Ecto neural progenitor cell (in vitro differentiated cells): Measurements from ENCODE around the gene POMGNT2.
A peak's percentile ranks its signal among the peaks of the same experiment; 100 is the strongest.

Source experiments
- DNase-seq: peaks from one replicate; pipeline ENCODE4 v3.0.0-alpha.2; 2018; ENCODE audit warnings: low spot score

Gene POMGNT2

DNA sequence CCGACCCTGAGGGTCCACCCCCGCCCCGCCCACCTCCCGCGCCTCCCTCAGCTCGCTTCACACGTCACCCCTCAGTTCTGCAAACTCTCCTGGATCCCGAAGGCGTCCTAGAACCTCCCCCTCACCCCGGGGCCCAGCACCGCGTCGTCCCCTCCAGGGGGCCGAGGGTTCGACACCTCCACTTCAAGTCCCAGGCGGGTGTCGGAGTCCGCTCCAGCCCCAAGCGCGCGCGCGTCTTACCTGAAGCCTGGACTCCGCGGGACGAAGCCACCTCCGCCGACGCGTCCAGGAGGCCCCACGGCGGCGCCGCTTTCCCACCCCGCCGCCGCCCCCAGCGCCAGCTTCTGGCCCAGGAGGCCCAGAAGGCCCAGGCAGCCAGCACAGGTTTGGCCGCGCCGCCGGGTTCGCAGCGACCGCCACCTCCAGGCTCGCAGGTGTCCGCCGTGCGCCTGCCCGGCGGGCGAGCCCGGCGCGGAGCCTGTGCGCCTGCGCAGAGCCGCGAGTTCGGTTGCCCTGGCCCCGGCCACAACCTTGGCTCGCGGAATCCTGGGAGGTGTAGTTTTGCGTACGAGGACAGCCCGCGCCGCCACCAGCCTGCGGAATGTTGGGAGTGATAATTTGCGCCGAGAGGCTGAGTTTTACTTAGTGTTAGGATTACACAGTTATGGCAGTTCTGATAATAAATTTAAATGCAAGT, at the start of gene POMGNT2:
Gene POMGNT2 (minus strand): TSS at position 484 of the 697 bp plus-strand sequence. CDS start 24,648 bp downstream, outside the sequence.
- peak; percentile 93 for DNase-seq

DNA sequence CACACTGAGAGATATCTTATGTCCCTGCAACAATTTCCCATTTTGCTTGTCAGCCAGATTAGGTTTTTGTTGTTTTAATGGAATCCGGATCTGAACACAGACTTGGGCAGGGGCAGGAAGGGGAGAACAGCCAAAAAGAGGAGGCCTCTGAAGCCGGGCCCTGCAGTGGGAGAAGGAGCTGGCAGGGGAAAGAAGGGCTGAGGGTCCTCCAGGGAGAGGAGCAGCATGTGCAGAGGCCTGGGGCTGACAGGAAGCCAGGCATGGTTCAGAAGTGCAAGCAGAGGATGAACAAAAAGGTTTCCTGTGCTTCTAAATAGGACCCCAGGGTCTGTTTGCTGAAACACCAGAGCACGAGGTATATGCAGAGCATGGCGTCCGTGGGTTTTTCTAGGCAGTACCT, 49.1 kb upstream of the POMGNT2 start:
- DNase-seq: no peak

GRCh38 chr3:43153216-43154083, 47.6 kb upstream of the POMGNT2 start:
- no peak for DNase-seq

GRCh38 chr3:43152649-43153048, 46.8 kb upstream of the POMGNT2 start:
- DNase-seq: no peak

DNA sequence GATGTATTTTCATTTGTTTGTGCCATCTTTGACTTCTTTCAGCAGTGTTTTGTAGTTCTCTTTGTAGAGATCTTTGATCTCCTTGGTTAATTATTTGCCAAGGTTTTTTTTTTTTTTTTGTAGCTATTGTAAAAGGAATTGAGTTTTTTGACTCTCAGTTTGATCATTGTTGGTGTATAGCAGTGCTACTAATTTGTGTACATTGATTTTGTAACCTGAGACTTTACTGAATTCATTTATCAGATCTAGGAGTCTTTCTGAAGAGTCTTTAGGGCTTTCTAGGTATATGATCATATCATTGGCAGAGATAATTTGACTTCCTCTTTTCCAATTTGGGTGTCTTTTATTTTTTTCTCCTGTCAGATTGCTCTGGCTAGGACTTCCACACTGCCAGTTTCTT, 42.2 kb upstream of the POMGNT2 start:
- DNase-seq: no peak

DNA sequence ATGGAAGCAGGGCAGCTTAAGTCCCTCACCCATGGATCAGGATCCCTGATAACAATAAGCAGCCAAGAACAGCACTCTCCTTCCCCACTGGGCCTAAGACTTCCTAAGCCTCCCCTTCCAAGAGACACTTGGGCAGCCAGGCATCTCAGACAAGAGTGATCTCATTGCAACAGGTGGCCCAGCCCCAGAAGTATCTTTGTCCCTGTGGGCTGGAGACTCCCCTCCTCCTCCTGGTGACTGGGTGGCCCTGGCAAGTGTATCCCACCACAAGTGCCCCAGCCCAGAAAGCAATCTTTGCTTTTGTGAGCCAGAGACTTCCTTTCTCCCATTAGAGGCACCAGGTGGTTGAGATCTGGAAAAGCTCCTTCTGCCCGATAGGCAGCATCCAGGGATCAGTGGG, 40.7 kb upstream of the POMGNT2 start:
- no peak for DNase-seq

DNA sequence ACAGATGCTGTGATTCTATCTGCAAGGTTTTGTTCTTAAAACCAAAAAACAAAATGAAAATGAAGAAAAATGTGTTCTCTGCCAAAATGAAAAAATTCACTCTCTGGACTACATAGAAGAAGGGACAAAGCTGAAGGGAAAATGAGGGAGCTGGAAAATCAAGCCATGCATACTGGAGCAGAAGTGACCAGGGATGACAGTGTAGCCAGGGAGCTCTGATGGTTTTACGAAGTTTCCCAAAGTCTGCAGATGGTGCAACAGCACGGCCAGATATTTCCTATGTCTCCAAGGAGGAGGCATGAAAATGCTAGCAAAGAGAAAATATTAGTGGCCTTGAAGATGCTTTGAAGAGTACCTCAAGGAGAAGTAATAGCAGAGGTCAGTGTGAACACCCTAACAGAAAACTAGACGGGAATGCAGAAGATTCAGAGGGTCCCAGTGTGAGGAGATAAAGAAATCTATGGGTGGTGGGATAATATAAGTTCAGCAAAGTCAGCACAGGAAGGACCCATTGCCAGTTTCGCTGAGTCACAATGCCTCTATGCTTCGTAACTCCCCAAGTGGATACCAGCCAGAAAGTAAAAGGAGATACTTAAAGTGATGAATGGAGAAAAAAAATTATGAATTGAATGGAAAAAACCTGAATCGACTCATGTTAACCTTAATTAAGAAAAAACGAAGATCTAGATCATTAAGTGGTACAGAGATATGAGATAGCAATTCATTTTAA, 39.0 kb upstream of the POMGNT2 start:
- no peak for DNase-seq

- DNase-seq: no peak
These were observed 36.6 kb upstream of the POMGNT2 start for GRCh38 chr3:43142472-43142871.

GRCh38 chr3:43138488-43139231, 32.8 kb upstream of the POMGNT2 start:
- DNase-seq: no peak

DNA sequence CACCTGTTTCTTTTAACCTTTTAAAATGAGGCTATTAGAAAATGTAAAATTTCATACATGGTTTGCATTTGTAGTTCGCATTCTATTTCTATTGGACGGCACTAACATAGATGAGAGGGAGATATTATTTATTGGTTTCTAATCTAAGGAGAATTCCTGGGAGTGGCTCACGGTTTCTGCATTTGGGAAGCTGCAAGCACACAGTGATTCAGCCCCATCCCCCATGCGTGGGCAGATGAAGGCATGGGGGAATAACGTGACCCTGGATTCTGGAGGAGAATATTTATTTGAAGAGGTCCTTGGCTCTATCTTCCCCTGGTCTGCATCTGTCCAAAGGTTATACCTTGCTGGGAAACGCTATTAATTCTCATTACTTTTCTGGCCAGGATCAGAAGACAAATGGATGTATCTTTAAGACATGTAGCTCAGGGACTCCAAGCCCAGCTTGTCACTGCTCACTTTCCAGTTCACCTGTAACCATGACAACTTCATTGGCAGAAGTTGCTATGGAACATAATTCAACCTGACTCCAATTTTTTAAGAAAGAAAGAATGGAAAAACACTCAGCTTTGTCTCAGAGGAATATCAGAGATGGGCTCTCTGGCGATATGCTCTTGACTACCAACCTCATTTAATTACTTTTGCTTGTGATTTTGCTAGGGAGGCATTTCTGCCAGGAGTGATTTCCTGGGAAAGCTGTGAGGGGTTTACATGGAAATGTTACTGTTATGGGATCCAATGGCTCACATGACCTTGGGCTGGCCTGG, 27.2 kb upstream of the POMGNT2 start:
- DNase-seq: no peak

DNA sequence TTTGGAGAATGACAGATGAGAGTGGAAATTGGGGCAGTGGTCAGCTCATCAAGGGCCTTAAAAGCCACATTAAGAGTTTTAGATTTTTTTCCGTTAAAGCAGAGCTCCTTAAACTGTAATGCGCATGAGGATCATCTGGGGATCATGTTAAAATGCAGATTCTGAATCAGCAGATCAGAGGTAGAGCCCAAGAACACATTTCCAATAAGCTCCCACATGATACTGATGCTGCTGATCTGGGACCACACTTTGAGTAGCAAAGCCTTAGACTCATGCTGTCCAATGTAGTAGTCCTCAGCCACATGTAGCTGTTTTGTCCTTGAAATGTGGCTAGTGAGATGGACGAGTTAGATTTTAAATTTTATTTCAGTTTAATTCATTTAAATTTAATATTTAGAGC, 26.3 kb upstream of the POMGNT2 start:
- DNase-seq: no peak

DNA sequence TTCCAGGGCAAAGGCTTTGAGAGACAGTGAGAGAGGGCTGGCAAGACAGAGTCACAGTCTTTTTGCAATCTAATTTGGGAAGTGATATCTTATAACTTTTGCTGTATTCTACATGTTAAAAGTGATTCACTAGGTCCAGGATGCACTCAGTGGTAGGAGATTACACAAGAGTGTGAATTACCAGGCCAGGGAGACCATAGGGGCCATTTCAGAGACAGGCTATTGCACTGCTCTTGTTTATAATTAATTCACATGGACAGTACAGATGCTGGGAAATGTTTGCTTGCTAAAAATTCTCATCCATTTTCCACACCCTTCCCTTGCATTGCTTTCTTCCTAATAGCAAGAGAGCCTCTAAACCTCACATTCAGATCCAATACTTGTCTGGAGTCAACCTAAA, 22.6 kb upstream of the POMGNT2 start:
- no peak for DNase-seq

DNA sequence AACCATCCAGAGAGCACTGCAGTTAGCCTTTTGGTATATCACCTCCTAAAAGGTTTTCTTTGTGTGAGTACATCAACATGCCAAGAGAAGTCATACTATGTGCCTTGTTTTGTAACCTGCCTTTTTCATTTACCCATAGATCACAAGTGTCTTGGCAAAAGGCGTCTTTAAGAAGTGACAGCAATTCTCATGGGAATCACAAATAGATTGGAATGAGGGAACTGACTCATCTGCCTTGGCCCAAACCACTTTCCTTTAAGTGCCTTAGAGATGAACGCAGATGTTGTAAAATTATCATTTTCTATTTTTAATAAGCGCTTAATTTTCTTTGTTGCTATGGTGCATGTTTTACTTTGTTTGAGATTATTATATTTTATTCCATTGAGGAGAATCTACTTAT, 20.7 kb upstream of the POMGNT2 start:
- DNase-seq: no peak

GRCh38 chr3:43123895-43124294, 18.0 kb upstream of the POMGNT2 start:
- DNase-seq: no peak

DNA sequence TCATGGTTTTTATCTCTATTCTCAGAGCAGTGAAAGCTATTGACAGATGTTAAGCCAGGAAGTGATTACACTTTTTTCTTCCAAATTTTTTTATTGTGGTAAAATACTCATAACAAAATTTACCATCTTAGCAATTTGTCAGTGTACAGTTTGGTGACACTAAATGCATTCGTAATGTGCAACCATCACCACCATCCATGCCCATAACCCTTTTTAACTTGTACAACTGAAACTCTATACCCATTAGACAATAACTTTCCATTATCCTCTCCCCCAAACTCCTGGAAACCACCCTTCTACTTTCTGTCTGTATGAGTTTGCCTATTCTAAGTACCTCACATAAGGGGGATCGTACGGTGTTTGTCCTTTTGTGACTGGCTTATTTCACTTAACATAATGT, 15.1 kb upstream of the POMGNT2 start:
- no peak for DNase-seq

DNA sequence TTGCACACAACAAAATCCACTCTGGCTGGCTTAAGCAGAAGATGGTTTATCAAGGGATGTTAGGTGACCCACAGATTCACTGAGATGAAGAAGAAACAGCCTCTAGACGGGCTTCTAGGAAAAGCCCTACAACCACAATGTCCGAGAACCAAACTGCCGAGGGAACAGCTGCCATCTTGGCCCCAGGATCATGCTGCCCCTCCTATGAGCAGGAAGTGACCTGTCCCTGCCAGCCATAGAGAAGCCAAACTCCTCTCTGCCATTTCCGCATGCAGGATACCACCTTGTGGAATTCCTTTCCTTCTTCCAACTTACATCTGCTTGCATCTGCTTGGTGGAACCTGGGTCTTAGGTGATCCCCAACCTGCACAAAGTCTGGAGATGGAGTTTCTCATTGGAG, 11.4 kb upstream of the POMGNT2 start:
- no peak for DNase-seq

GRCh38 chr3:43113671-43114070, 7.8 kb upstream of the POMGNT2 start:
- no peak for DNase-seq

DNA sequence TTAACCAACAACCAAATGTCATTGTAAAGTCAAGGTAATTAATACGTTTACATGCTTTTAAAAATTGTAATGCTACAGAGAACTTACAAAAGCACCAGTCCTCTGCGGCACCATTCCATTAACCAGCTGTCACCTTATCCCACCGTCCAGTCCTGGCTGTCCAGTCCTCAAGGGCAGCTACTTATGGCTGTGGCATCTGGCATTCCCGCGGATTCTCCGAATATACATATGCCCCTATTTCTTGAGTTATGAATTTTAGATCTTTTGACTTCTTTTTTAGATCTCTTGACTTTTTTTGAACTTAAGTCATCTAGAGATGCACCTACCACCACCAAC, 382 bp upstream of the POMGNT2 start:
- DNase-seq: no peak

GRCh38 chr3:43104660-43105595, 951 bp downstream of the POMGNT2 start:
- no peak for DNase-seq

- DNase-seq: no peak
These were observed 1.8 kb downstream of the POMGNT2 start for GRCh38 chr3:43104039-43104438.
